Progenitor cell of endocrine pancreas (in vitro differentiated cells): Measurements from ENCODE around the gene CTNNAL1. TPM values are rescaled to one million over a fixed set of nuclear protein-coding genes. Genes with fewer than 3 reads are reported as not detected.
"Not testable (repeated sequence)": the region's sequence is repeated elsewhere in the genome, so short reads cannot be mapped to it uniquely, and the experiment has no call there.

ENCODE experiments used
- DNase-seq: peaks from one replicate; pipeline ENCODE4 v3.0.0; 2021; ENCODE audit warnings: low spot score; ENCODE audit not compliant: unreplicated experiment
- H3K27ac Mint-ChIP-seq: 2 replicates; pipeline ENCODE4 v1.8.0; 2021; ENCODE audit warnings: mild to moderate bottlenecking, moderate library complexity, mixed read lengths
- H3K27me3 Mint-ChIP-seq: 2 replicates; pipeline ENCODE4 v1.8.0; 2021; ENCODE audit warnings: mixed read lengths
- H3K36me3 Mint-ChIP-seq: 2 replicates; pipeline ENCODE4 v1.8.0; 2022; ENCODE audit warnings: mixed read lengths; ENCODE audit not compliant: insufficient read depth
- H3K4me1 Mint-ChIP-seq: 2 replicates; pipeline ENCODE4 v1.8.0; 2021; ENCODE audit warnings: low read depth, mixed read lengths
- H3K4me3 Mint-ChIP-seq: 2 replicates; pipeline ENCODE4 v1.8.0; 2021; ENCODE audit warnings: low read depth, mild to moderate bottlenecking, moderate library complexity, mixed read lengths
- H3K9me3 Mint-ChIP-seq: 2 replicates; pipeline ENCODE4 v1.8.0; 2021; ENCODE audit warnings: low read depth, mixed read lengths
- CTCF ChIP-seq: fragments of 200-600 bp; sonication (generic); IDR thresholded peaks from one replicate; pipeline ENCODE4 v1.5.0; 2021; ENCODE audit warnings: antibody characterized with exemption, mild to moderate bottlenecking; ENCODE audit not compliant: unreplicated experiment
- total RNA-seq: library from RNA; stranded (reverse); gene quantifications from 2 replicates; pipeline ENCODE4 v1.2.1, GENCODE V29; 2021

CTNNAL1 gene
- total RNA-seq, 1 donor from 2014 or later = 42.8 TPM

GRCh38 chr9:108904161-108904560 lies 109.1 kb downstream of the CTNNAL1 start:
- no peak overlapping the region for H3K4me3 Mint-ChIP-seq
- no peak for TF ChIP-seq CTCF
- H3K9me3 Mint-ChIP-seq = no peaks in the 10 kb centered on the region
- no peaks in the 10 kb centered on the region for H3K27me3 Mint-ChIP-seq
- no peak for DNase-seq
- peaks cover 1% of the 10 kb centered on the region for H3K4me1 Mint-ChIP-seq
- no peak overlapping the region for H3K27ac Mint-ChIP-seq
- H3K36me3 Mint-ChIP-seq = peaks cover 36% of the 10 kb centered on the region

GRCh38 chr9:108903420-108904103 lies 109.7 kb downstream of the CTNNAL1 start:
- Mint-ChIP-seq H3K27me3 (no peaks in the 10 kb centered on the region), H3K27ac (no peak overlapping the region), H3K4me1 (peaks cover 1% of the 10 kb centered on the region), H3K36me3 (peaks cover 37% of the 10 kb centered on the region), H3K9me3 (no peaks in the 10 kb centered on the region), H3K4me3 (no peak overlapping the region)
- TF ChIP-seq CTCF = no peak
- DNase-seq = no peak

- H3K36me3 Mint-ChIP-seq = peaks cover 49% of the 10 kb centered on the region
- no peak overlapping the region for H3K27ac Mint-ChIP-seq
- TF ChIP-seq CTCF = no peak
- H3K9me3 Mint-ChIP-seq = no peaks in the 10 kb centered on the region
- DNase-seq = no peak
- peaks cover 4% of the 10 kb centered on the region for H3K4me1 Mint-ChIP-seq
- H3K4me3 Mint-ChIP-seq = no peak overlapping the region
- no peaks in the 10 kb centered on the region for H3K27me3 Mint-ChIP-seq
Measured at GRCh38 chr9:108900176-108900575, 113.1 kb downstream of the CTNNAL1 start.

- H3K36me3 Mint-ChIP-seq = peaks cover 49% of the 10 kb centered on the region
- not testable (repeated sequence) for H3K9me3 Mint-ChIP-seq, H3K4me3 Mint-ChIP-seq, DNase-seq, H3K27me3 Mint-ChIP-seq, H3K4me1 Mint-ChIP-seq, H3K27ac Mint-ChIP-seq
Measured at GRCh38 chr9:108899023-108899695, 114.1 kb downstream of the CTNNAL1 start.

- Mint-ChIP-seq H3K36me3 (peaks cover 47% of the 10 kb centered on the region), H3K27ac (no peak overlapping the region), H3K27me3 (no peaks in the 10 kb centered on the region), H3K4me1 (peaks cover 13% of the 10 kb centered on the region), H3K9me3 (no peaks in the 10 kb centered on the region), H3K4me3 (no peak overlapping the region)
- TF ChIP-seq CTCF = no peak
- DNase-seq = no peak
Measured at GRCh38 chr9:108897324-108898096, 115.8 kb downstream of the CTNNAL1 start.
